ENCODE data around the gene NUDT22.

DNA sequence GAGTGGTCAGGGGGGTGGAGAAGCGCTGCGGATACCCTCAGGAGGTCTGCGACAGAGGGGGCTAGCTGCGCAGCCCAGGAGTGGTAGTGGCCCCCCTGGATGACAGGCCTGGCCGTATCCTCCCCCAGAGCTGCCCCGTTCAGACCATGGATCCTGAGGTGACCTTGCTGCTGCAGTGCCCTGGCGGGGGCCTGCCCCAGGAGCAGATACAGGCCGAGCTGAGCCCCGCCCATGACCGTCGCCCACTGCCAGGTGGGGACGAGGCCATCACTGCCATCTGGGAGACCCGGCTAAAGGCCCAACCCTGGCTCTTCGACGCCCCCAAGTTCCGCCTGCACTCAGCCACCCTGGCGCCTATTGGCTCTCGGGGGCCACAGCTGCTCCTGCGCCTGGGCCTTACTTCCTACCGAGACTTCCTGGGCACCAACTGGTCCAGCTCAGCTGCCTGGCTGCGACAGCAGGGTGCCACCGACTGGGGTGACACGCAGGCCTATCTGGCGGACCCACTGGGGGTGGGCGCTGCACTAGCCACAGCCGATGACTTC is 505 bp downstream of the NUDT22 start:
- TF ChIP-seq POLR2A (IDR thresholded peaks at IDR 0.05), result no peak
- TF ChIP-seq POLR2AphosphoS5 (IDR thresholded peaks at IDR 0.05), result peak in 2 of 3 donors; percentile 60

Data from stomach (tissue), 4 donors.